Stimulated activated CD8-positive, alpha-beta memory T cell treated with anti-CD3 and anti-CD28 coated beads, Interleukin-4, amount 100 ng/mL, for 4 hours (primary cell): ENCODE results near the gene TIMM23B.
"Not testable (repeated sequence)": the region's sequence is repeated elsewhere in the genome, so short reads cannot be mapped to it uniquely, and the experiment has no call there.

Experiments
- DNase-seq, 2 donors: peaks; one replicate each; pipeline ENCODE4 v3.0.0-alpha.2; 2020; ENCODE audit warnings: low read depth in 2 of 2, low spot score in 1 of 2

TIMM23B gene

DNA sequence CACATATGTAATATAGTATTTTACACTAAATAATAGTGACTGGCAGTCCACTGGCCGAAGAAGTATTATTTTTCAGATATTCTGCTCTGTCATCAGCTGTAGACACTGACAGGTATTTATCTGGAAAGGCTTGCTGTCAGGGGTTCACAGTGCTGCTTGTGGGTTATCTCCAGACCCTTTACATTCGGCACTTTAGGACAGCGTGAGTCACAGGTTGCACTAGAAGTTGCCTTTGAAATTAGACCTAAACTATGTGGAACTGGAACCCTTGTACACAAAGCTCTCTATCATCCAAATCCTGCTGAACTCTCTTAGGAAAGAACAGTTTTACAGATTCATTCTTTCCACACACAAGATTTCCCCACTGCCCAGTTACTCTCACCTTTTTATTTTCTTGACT is 30.2 kb downstream of the TIMM23B start:
- not testable (repeated sequence) for DNase-seq

DNA sequence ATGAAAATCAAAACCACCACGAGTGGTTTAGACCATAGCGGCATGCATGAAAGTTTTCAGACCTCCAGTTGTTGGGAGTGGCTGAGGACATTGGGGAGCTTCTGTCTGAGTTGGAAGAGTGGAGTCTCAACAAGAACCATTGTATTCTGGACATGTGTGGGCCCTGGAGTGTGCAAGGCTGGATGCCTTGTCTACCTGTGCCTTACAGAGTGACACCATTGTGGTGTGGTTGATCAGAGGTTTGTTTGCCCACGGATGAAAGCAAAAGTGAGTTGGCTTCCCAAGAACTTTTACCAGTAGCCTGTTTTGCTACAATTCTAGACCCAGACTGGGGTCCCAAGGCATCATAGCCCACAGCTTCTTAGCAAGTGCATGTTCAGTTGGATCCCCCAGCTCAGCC is 35.9 kb downstream of the TIMM23B start:
- DNase-seq = not testable (repeated sequence)

DNA sequence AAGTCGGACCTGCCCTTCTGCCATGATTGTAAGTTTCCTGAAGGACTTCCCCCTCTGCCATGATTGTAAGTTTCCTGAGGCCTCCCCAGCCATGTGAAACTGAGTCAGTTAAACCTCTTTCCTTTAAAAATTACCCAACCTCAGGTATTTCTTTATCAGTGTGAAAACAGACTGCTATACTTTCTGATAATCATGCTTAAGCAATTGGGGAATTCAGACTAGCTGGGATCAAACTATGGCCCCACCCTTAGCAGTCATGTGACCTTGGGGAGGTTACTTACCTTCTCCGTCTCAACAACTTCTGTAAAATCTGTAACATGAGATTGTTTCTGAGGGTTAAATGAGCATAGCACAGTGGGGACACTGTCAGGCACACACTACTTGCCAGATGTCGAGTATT is 45.4 kb downstream of the TIMM23B start:
- not testable (repeated sequence) for DNase-seq

DNA sequence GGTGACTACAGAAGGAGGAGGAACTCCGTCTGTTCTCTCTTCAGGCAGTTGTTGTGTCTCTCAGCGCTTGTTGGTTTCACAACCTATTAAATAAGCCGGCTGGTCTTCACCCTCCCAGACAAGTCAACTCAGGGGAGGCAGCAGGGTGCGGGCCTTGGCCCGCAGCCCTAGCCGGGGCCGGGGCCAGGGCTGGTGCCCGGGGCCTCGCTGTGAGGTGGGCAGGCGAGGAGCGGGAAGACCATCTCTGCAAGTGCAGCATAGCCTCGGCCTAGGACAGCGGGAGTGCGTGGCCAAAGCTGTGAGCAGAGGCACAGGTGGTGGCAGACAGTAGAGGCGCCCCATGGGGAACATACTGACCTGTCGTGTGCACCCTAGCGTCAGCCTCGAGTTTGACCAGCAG is 46.5 kb downstream of the TIMM23B start, which contains the start of gene AGAP6:
Gene AGAP6 (plus strand): TSS at position 31 of the 400 bp plus-strand sequence. CDS start 310 bp downstream, at position 341.
- not testable (repeated sequence) for DNase-seq

DNA sequence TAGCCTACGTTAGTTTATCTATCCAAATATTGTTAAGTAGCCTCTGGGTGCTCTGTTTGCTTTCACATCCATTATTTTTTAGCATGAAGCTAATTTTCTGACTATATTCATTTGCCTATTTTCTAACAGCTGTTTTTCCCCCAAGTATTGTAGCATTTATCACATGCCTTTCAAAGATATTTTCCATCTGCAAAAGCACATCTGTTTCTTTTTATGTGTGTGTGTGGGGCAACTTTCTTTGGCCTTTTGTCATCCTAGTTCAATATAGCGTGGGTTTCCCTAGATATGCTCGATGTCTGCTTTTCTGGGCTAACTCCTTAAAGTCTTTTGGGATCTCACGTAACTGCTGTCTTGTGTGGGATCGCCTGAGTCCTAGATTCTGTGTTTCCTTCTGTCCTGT is 53.5 kb downstream of the TIMM23B start:
- not testable (repeated sequence) for DNase-seq

DNA sequence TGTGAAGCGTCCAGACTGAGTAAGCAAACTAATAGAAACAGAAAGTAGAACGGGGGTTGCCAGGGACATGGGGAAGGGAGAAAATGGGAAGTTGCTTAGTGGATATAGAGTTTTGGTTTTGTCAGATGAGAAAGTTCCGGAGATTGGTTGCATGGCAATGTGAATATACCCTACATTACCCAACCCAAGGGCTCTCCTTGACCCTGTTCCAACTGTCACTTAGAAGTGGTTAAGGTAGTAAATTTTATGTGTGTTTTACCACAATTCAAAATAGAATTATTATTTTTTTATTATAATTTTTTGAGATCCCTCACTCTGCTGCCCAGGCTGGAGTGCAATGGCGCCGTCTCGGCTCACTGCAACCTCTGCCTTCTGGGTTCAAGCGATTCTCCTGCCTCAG is 72.2 kb downstream of the TIMM23B start:
- DNase-seq = not testable (repeated sequence)

DNA sequence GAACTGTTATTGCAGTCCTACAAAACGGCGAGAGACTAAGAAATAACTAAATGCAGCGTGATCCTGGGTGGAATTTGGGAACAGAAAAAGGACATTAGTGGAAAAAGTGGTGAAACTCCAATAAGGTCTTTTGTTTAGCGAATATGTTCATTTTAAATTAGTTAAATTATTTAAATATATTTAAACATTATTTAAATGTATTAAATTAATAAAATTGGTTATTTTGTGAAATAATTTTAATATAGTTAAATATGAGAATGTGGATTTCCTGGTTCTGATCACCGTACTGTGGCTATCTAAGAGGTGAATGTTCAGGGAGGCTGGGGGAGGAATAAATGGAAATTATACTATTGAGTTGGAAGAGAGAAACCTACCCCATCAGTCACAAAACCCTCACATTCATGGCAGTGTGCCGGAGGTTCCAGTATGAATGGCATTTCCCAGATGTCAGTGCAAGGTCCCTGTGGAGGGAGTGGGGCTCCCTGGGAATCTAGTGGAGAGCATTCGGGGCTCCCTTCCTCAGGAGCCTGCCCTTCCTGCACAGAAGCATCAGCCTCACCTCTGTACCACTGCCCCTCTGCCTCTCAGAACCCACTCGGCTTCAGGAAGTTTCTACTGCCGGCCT is 73.9 kb downstream of the TIMM23B start:
- not testable (repeated sequence) for DNase-seq

DNA sequence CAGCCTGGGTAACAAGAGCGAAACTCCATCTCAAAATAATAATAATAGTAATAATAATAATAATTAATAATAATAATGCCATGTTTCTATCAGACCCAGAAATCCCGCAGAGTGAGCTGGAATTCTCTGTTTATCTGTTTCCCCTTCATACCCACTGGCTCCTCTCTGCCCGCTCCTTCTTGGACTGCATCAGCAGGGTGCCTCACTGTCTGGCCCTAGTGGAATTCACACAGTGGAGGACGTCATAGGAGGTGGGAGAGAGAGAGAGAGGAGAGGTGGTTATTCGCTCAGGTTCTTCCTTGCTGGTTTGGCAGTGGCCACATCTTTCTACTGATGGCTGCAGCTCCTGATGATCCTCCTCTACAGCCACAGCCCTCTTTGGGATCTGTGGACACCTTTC is 75.1 kb downstream of the TIMM23B start:
- not testable (repeated sequence) for DNase-seq

DNA sequence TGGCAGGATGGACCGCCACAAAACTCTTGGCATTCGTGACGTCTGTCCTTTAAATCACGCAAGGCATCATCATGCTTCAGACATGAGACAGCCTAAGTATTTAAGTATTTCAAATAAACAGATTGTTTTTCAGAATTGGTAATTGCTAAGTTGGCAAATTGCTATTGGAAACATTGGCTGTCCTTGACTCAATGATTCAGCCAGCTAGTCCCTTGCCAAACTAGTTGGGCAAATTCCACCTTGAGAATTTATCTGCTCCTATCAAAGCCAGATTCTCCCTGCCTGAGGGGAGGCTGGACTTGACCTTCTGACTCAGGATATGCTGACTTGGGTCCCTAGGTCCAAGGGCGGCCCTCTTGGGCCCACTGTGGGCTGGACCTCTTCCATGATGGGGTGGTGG is 75.8 kb downstream of the TIMM23B start:
- DNase-seq = not testable (repeated sequence)

DNA sequence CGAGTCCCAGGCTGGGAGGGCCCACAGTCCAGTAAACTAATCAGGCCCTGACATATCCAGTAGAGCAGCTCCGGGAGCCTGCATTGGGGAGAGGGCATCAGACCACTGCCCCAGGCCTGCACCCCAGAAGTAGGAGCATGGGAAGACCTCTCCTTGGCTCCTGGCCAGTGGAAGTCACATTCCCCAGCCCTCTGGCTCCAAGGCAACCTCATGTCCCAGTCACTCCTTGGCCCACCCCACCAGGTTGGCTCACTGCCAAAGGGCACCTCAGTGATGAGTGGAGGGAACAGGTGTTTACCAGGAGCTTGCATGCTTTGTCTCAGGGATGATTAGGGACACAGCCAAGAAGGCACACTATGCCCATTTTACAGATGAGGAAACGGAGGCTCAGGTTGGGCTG is 77.4 kb downstream of the TIMM23B start:
- DNase-seq = not testable (repeated sequence)

DNA sequence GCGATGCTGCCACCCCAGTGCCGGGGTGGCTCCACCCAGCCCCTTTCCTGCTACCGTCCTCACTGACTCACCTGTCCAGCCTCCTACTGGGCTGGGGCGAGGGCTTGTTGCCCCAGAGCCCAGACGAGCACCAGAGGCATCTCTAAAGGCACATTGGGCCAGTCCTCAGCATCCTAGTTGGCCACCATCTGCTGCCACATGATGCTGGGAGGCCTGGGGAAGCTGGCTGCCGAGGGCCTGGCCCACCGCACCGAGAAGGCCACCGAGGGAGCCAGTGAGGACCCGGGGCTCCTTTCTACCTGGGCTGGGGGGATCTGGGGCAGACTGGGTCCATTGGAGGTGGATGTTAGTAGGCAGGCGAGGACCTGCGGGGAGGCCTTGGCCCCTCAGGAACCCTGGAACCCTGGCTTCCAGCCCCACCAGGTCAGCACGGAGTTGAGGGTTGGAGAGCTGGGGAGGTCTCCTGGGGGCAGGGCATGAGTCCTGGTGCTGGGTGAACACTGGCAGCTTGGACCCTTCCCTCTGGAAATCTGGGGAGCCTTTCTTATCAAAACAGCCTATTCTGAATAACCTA is 78.7 kb downstream of the TIMM23B start:
- DNase-seq = not testable (repeated sequence)

DNA sequence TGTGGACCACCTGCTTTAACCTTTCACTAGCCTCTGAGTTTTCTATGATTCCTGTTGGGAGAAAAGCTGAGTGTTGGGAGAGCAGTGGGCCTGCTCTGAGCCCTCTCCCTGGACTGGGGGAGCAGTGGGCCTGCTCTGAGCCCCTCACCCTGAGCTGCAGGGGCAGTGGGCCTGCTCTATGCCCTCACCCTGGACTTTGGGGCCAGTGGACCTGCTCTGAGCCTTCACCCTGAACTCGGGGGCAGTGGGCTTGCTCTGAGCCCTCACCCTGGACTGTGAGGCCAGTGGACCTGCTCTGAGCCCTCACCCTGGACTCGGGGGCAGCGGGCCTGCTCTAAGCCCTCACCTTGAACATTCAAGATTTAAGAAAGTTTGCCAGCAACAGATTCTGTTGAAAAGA is 79.8 kb downstream of the TIMM23B start:
- no peak for DNase-seq
